ENCODE data around the gene KMT2D.

Gene KMT2D

GRCh38 chr12:49051777-49052438, 8.7 kb downstream of the KMT2D start:
- no peak for DNase-seq

- no peak for DNase-seq
Observed at GRCh38 chr12:49051373-49051764, 9.2 kb downstream of the KMT2D start.

GRCh38 chr12:49050507-49051372, 9.9 kb downstream of the KMT2D start:
- no peak for DNase-seq

- no peak for DNase-seq
Observed at GRCh38 chr12:49049566-49050224, 10.9 kb downstream of the KMT2D start.

DNA sequence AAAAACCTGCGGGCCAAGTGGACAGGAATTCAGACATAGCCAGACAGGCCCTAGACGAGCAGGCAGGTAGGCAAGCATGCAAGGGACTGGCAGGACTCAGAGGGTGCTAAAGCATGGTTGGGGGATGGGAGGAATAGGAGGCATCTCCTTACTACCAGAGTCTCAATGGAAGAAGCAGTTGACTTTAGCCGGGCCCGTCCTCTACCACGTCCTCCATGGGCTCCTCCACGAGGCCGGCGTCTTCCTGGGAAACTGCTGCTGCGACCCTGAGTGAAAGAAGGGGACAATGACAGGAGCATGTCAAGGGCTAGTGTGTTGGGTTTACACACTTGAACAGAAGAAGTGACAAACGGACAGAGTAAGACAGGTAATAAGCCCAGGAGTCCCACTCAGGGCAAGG, 11.6 kb downstream of the KMT2D start:
- DNase-seq, result no peak

DNA sequence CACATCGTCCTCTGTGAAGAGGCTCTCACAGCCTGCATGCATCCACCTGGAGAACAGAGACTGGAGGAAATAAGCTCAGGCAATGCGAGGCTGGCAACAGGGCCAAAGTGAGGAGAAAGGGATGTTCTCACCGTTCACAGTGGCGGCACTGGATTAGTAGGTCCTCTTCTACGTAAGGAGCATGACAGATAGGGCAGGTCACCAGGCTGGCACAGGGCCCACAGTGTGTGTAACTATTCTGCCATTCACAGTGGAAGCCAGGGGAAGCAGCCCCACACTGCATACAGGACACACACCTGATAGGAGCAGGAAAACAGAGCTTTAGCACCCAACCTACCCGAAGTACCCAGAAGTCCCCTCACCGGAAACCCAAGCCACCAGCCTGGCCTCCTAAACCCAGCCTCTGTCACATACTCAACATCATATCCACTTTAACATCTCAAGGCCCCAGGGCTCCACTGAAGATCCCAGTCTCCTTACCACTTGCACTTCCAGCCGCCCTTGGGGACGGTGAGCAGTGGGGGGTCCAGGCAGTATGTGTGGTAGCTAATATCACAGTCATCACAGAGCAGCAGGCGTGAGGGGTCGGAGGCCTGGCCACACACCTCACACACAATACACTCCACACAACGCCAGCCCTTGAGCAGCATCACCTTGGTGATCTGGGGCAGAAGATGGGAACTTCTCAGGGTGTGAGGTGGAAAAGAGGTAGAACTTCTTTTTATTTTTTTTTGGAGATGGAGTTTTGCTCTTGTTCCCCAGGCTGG, 14.3 kb downstream of the KMT2D start:
- no peak for DNase-seq

- no peak for DNase-seq
Observed at GRCh38 chr12:49044660-49045059, 15.9 kb downstream of the KMT2D start.

DNA sequence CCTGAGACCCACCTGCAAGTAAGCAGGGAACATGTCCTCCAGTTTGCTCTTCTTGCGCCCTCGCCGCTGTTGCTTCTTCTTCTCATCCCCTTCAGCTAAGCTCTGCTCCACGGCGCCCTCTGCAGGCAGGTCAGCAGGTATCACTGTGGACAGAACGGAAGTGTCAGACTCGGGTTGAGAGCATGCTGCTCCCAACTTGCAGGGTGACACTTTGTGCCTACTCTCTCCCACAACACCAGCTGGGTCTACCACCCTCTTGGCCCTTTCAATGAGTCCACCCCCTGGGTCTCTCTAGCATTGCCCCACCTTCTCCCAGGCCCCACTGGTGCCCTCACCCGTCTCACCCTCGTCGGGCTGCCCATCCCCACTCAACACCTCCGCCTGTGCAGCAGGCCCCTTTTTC, 16.7 kb downstream of the KMT2D start:
- DNase-seq, result no peak

DNA sequence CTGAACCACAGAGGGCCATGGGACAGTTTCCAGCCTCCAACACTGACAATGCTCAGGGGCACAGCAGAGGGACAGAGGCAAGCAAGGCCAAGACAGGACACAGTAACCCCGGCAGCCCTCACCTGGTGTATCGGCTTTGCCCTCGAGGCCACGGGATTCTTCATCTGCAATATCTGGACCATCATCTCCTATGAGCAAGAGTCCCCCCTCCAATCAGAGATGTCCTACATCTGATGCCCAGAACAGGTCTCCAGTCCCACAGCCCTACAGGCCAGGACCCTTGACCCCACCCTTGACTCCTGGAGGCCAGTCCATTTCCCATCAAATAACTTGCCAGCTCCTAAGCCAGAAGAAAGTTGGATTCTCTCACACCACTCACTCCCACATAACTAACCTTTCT, 17.4 kb downstream of the KMT2D start:
- no peak for DNase-seq

DNA sequence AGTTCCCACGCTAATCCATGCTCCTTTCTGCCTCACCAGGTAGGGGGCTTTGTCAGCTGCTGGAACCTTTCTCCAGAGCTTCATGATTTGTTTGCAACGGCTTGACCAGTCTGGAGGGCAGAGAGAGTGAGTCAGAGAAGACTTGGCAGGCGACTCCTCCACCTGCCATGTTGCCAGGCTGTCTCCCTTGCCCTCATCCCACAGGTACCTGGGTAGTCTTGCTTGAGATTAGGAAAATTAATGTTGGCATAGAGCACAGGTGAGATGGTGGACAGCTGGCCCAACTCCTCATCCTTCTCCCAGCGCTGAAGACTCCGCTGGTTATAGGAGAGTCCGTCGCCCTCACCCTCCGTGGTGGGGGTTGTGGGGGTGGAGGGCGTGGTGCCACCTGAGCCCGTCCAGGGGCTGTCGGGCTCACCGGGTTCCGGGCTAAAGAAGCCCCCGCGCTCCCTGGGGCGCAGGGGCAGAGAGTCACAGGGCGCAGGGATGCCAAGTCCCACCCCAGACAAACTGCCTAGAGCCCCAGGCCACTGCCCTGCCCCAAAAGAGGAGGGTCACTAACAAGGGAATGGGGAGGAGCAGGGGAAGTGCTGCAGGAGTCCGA, 18.6 kb downstream of the KMT2D start:
- DNase-seq, result no peak

DNA sequence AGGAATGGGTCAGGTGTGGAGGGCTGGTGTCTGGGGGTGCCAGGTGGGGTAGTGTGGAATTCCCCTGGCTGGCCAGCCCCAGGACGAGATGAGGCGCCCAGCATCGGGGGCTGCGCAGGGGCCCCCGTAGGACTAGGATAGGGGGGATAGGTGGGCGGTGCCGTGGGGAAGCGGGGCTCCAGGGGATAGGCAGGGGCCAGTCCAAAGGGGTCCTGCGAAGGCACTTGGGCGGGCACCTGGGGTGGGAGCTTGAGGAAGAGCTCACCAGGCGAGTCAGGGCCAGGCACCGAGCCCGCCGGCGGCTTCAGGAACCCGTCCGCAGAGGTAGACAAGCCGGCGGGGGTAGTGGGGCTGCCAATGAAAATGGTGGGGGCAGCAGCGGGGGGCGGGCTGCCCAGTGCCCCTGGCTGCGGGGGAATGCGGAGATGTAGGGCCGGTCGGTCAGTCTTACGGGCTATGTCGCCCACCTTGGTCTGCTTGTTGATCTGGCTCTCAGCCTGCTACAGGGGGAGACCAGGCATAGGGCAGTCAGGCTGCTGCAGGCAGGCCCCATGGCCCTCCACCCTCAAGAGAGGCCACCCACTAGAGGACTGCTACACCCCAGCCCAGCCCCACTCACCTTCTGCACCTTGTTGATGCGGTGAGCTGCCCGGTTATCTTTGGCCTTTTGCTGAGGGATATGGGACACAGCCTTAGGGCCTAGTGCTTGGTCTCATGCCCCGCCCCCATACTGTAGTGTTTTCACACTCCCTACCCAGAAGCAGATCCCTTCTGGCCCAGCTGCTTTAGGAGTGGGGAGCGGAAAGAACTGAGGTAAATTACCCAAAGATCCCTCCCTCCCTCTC, 19.3 kb downstream of the KMT2D start:
- no peak for DNase-seq

GRCh38 chr12:49040364-49040855, 20.2 kb downstream of the KMT2D start:
- DNase-seq, result no peak

GRCh38 chr12:49039421-49040363, 20.9 kb downstream of the KMT2D start:
- no peak for DNase-seq

DNA sequence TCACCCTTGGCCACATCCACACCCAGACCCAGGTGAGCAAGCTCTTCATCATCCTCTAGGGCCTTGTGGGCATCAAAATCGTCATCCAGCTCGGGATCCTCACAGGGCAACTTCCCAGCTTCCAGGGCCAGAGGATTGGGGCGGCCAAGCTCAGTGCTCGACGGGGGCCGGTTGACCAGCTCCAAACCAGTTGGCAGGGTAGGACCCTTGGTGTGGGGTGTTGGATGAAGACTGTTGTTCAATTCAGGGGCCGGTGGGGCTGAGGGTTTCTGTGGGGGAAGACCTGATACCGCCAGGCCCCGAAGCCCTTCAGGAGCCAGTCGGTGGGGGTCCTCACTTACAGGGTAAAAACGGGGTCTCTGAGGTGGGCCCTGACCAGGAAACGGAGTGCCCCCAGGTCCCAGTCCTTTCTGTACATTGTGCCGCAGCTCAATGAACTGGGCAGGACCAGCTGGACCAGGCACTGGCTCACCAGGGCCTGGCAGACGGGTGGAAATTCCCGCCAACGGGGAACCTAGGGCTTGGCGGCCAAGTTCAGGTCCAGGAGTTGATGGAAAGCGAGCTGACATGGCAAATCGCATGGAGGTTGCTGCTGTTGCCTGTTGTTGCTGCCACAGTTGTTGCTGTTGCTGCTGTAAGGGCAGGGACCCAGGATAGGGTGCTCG, 22.2 kb downstream of the KMT2D start:
- DNase-seq, result no peak

DNA sequence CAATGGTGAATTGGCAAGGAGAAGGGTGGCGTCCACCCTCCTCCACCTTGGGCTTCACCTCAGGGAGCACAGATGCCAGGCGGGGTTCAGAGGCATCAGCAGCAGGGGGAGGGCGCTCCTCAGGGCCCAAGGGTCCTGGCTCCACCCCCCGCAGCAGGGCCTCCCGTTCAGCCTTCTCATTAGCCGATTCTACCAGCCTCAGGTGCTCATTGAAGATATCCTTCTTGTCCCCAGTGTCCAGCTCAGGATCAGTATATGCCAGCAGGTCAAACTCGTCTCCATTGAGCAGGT, 22.7 kb downstream of the KMT2D start:
- no peak for DNase-seq

GRCh38 chr12:49037111-49037946, 23.3 kb downstream of the KMT2D start:
- no peak for DNase-seq

- DNase-seq, result no peak
Observed at GRCh38 chr12:49036029-49036428, 24.6 kb downstream of the KMT2D start.

GRCh38 chr12:49034286-49034622, 26.3 kb downstream of the KMT2D start:
- DNase-seq, result no peak

GRCh38 chr12:49033611-49034285, 26.8 kb downstream of the KMT2D start:
- peak; percentile 36 for DNase-seq
